Measurements from ENCODE around the gene UPK1B. TPM values are rescaled to one million over a fixed set of nuclear protein-coding genes. Genes with fewer than 3 reads are reported as not detected.

The UPK1B gene
- total RNA-seq, 1 donor from 2014 or later = not detected

DNA sequence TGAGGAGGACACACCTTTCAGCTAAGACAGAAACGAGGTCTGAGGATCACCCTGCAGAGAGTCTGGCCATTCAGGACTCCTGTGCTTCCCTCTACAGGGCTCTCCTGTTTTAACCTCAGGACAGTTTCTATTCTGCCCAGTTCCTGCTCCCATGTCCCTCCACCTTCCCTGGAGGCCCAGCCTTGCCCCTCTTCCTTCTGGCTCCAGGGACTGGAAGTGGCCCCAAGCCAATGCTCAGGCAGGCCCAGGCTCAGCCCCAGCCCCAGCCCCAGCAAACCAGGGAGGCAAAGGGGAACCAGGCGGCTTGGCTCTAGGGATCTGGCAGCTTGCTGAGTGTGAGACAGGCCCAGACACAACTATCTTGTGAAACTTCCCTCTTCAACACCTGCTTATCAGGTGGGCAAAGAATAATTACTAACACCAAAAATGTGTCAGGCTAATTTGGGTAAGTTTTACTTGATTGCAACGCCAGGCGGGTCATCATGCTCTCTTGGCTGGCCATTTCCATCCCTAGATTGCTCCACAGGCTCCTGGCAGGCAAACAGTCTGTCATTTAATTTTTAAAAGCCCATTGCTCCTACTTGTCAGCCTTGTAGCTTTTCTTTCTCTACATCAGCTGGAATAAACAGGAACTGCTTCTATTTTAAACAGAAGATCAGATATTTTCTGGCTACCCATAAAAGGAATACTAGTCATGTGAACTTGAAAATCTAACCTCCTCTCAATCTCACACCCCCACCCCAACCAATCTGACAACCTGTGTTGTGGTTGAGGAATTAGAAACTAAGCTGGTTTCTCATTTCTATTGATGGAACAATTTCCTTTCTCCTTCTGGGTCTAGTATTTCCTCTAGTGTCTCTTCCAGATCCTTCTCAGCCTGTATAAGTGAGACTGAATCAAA lies 33.5 kb downstream of the UPK1B start:
- H3K79me2 ChIP-seq (ENCODE audit: low read depth) = no peaks in the 10 kb centered on the region
- H3K4me1 ChIP-seq = no peaks in the 10 kb centered on the region
- H3K4me2 ChIP-seq = no peak overlapping the region
- DNase-seq (ENCODE audit: low spot score) = peak; percentile 6
- H3K27me3 ChIP-seq = no peaks in the 10 kb centered on the region
- no peak overlapping the region for H3K27ac ChIP-seq
- TF ChIP-seq, protein P1, sequence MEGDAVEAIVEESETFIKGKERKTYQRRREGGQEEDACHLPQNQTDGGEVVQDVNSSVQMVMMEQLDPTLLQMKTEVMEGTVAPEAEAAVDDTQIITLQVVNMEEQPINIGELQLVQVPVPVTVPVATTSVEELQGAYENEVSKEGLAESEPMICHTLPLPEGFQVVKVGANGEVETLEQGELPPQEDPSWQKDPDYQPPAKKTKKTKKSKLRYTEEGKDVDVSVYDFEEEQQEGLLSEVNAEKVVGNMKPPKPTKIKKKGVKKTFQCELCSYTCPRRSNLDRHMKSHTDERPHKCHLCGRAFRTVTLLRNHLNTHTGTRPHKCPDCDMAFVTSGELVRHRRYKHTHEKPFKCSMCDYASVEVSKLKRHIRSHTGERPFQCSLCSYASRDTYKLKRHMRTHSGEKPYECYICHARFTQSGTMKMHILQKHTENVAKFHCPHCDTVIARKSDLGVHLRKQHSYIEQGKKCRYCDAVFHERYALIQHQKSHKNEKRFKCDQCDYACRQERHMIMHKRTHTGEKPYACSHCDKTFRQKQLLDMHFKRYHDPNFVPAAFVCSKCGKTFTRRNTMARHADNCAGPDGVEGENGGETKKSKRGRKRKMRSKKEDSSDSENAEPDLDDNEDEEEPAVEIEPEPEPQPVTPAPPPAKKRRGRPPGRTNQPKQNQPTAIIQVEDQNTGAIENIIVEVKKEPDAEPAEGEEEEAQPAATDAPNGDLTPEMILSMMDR (IDR thresholded peaks at IDR 0.05) = no peak
- TF ChIP-seq EZH2 (IDR thresholded peaks at IDR 0.05) (no peak), EZH2phosphoT487 (IDR thresholded peaks at IDR 0.05) (no peak)
- Mint-ChIP-seq H3K4me1 (peaks cover 15% of the 10 kb centered on the region), H3K9me3 (no peaks in the 10 kb centered on the region), H3K27ac (no peak overlapping the region), H3K27me3 (ENCODE audit: insufficient read depth, low read depth) (no peaks in the 10 kb centered on the region), H3K36me3 (peaks cover 14% of the 10 kb centered on the region), H3K4me3 (no peak overlapping the region)
- no peaks in the 10 kb centered on the region for H3F3A ChIP-seq (ENCODE audit: low read depth)
- H3K9ac ChIP-seq = no peak overlapping the region
- no peaks in the 10 kb centered on the region for H4K20me1 ChIP-seq (ENCODE audit: low read depth)
- no peaks in the 10 kb centered on the region for H3K36me3 ChIP-seq
- H2AFZ ChIP-seq (replicated peaks) = no peak overlapping the region
- H3K4me3 ChIP-seq = no peak overlapping the region
- H3K9me3 ChIP-seq (ENCODE audit: low read depth) = no peaks in the 10 kb centered on the region

DNA sequence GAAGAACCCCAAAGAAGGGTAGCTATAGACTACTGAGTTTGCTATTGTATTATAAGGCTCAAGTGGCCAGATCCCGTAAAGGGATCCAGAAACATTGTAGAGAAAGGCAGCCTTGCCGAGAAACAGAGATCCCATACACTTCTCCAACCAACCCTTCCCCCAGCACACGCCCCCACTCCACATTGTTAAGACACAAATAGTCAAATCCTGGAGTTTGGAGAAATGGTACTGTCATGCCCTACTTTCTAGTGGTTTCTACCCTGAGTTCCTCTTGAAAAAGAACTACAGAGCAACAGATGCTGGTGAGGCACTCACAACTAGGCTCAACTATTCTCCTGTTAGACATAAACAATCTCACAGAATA lies 34.1 kb downstream of the UPK1B start:
- no peaks in the 10 kb centered on the region for H3K79me2 ChIP-seq (ENCODE audit: low read depth)
- no peak overlapping the region for H3K4me3 Mint-ChIP-seq
- DNase-seq (ENCODE audit: low spot score) = no peak
- H3F3A ChIP-seq (ENCODE audit: low read depth) = no peaks in the 10 kb centered on the region
- no peaks in the 10 kb centered on the region for H4K20me1 ChIP-seq (ENCODE audit: low read depth)
- H3K27ac Mint-ChIP-seq = no peak overlapping the region
- H3K27me3 ChIP-seq = no peaks in the 10 kb centered on the region
- H3K9me3 Mint-ChIP-seq = no peaks in the 10 kb centered on the region
- H3K27me3 Mint-ChIP-seq (ENCODE audit: insufficient read depth, low read depth) = no peaks in the 10 kb centered on the region
- H3K9ac ChIP-seq = no peak overlapping the region
- H3K27ac ChIP-seq = no peak overlapping the region
- H3K36me3 ChIP-seq = no peaks in the 10 kb centered on the region
- H3K4me1 ChIP-seq = no peaks in the 10 kb centered on the region
- H3K36me3 Mint-ChIP-seq = peaks cover 18% of the 10 kb centered on the region
- peaks cover 15% of the 10 kb centered on the region for H3K4me1 Mint-ChIP-seq
- no peaks in the 10 kb centered on the region for H3K9me3 ChIP-seq (ENCODE audit: low read depth)
- TF ChIP-seq, protein P1 (IDR thresholded peaks at IDR 0.05) = no peak
- TF ChIP-seq EZH2phosphoT487 (IDR thresholded peaks at IDR 0.05) (no peak), EZH2 (IDR thresholded peaks at IDR 0.05) (no peak)
- H3K4me2 ChIP-seq = no peak overlapping the region
- H2AFZ ChIP-seq (replicated peaks) = no peak overlapping the region
- no peak overlapping the region for H3K4me3 ChIP-seq

- H2AFZ ChIP-seq (replicated peaks) = no peak overlapping the region
- H3K9ac ChIP-seq = no peak overlapping the region
- no peaks in the 10 kb centered on the region for H3K27me3 ChIP-seq
- Mint-ChIP-seq H3K9me3 (no peaks in the 10 kb centered on the region), H3K4me1 (peaks cover 15% of the 10 kb centered on the region), H3K4me3 (no peak overlapping the region), H3K27ac (no peak overlapping the region), H3K27me3 (ENCODE audit: insufficient read depth, low read depth) (no peaks in the 10 kb centered on the region), H3K36me3 (peaks cover 34% of the 10 kb centered on the region)
- no peaks in the 10 kb centered on the region for H4K20me1 ChIP-seq (ENCODE audit: low read depth)
- no peak overlapping the region for H3K4me3 ChIP-seq
- H3K4me2 ChIP-seq = no peak overlapping the region
- H3K4me1 ChIP-seq = no peaks in the 10 kb centered on the region
- H3K36me3 ChIP-seq = peaks cover 14% of the 10 kb centered on the region
- no peak overlapping the region for H3K27ac ChIP-seq
- no peaks in the 10 kb centered on the region for H3K79me2 ChIP-seq (ENCODE audit: low read depth)
- DNase-seq (ENCODE audit: low spot score) = no peak
- H3F3A ChIP-seq (ENCODE audit: low read depth) = no peaks in the 10 kb centered on the region
- H3K9me3 ChIP-seq (ENCODE audit: low read depth) = no peaks in the 10 kb centered on the region
- no peak for TF ChIP-seq EZH2 (IDR thresholded peaks at IDR 0.05)
- TF ChIP-seq, protein P1 (IDR thresholded peaks at IDR 0.05) = no peak
- no peak for TF ChIP-seq EZH2phosphoT487 (IDR thresholded peaks at IDR 0.05)
Measured at GRCh38 chr3:119211193-119211592, 37.8 kb downstream of the UPK1B start.
